PFSK-1 (cell line): ENCODE measurements around the gene KRTAP24-1.

Experiments
- FOXP2 ChIP-seq: optimal IDR thresholded peaks from 2 replicates; pipeline ENCODE3; 2011; ENCODE audit warnings: borderline replicate concordance, control low read depth, inconsistent platforms; ENCODE audit not compliant: insufficient read depth; ENCODE audit errors: extremely low read length, extremely low read depth
- POLR2AphosphoS5 ChIP-seq: IDR thresholded peaks from 2 replicates; pipeline ENCODE4 v1.6.1; 2012; ENCODE audit warnings: low read depth, mild to moderate bottlenecking, control low read depth, low read length, moderate library complexity
- REST ChIP-seq, 2 experiments: IDR thresholded peaks; 2 replicates each; pipeline versions ENCODE4 v1.6.1 to v1.8.0; 2011 to 2012; ENCODE audit warnings: low read depth in 2 of 2, low read length in 2 of 2, control low read depth in 1 of 2, inconsistent platforms in 1 of 2, mild to moderate bottlenecking in 1 of 2, moderate library complexity in 1 of 2; ENCODE audit not compliant: insufficient read depth in 1 of 2
- SIN3A ChIP-seq: IDR thresholded peaks from 2 replicates; pipeline ENCODE4 v1.6.1; 2012; ENCODE audit warnings: mild to moderate bottlenecking, low read length, moderate library complexity, borderline replicate concordance; ENCODE audit not compliant: insufficient read depth
- TAF1 ChIP-seq: IDR thresholded peaks from 2 replicates; pipeline ENCODE4 v1.6.1; 2012; ENCODE audit warnings: low read length, control low read depth, borderline replicate concordance; ENCODE audit not compliant: insufficient read depth

Gene KRTAP24-1

GRCh38 chr21:30255679-30256078 is 27.1 kb downstream of the KRTAP24-1 start:
- no peak for TF ChIP-seq SIN3A
- no peak for TF ChIP-seq REST (IDR thresholded peaks at IDR 0.05; ENCODE audit: insufficient read depth in 1 of 2, low read depth in 2 of 2, low read length in 2 of 2)
- no peak for TF ChIP-seq TAF1
- TF ChIP-seq POLR2AphosphoS5: no peak
- no peak for TF ChIP-seq FOXP2

GRCh38 chr21:30251781-30252180 is 31.0 kb downstream of the KRTAP24-1 start:
- no peak for TF ChIP-seq SIN3A
- no peak for TF ChIP-seq REST (IDR thresholded peaks at IDR 0.05; ENCODE audit: insufficient read depth in 1 of 2, low read depth in 2 of 2, low read length in 2 of 2)
- TF ChIP-seq TAF1: no peak
- no peak for TF ChIP-seq POLR2AphosphoS5
- TF ChIP-seq FOXP2: no peak

- TF ChIP-seq SIN3A: no peak
- TF ChIP-seq FOXP2: no peak
- TF ChIP-seq POLR2AphosphoS5: no peak
- TF ChIP-seq TAF1: no peak
- TF ChIP-seq REST (IDR thresholded peaks at IDR 0.05; ENCODE audit: insufficient read depth in 1 of 2, low read depth in 2 of 2, low read length in 2 of 2): no peak
These were observed 32.8 kb downstream of the KRTAP24-1 start for GRCh38 chr21:30249936-30250335.

- TF ChIP-seq FOXP2 (no peak), POLR2AphosphoS5 (no peak), TAF1 (no peak), REST (IDR thresholded peaks at IDR 0.05; ENCODE audit: insufficient read depth in 1 of 2, low read depth in 2 of 2, low read length in 2 of 2) (no peak), SIN3A (no peak)
These were observed 33.9 kb downstream of the KRTAP24-1 start for GRCh38 chr21:30248844-30249243.

GRCh38 chr21:30245061-30245460 is 37.7 kb downstream of the KRTAP24-1 start:
- no peak for TF ChIP-seq FOXP2
- TF ChIP-seq REST (IDR thresholded peaks at IDR 0.05; ENCODE audit: insufficient read depth in 1 of 2, low read depth in 2 of 2, low read length in 2 of 2): no peak
- no peak for TF ChIP-seq TAF1
- TF ChIP-seq SIN3A: no peak
- no peak for TF ChIP-seq POLR2AphosphoS5
